Measurements from ENCODE around the gene GALT.

DNA sequence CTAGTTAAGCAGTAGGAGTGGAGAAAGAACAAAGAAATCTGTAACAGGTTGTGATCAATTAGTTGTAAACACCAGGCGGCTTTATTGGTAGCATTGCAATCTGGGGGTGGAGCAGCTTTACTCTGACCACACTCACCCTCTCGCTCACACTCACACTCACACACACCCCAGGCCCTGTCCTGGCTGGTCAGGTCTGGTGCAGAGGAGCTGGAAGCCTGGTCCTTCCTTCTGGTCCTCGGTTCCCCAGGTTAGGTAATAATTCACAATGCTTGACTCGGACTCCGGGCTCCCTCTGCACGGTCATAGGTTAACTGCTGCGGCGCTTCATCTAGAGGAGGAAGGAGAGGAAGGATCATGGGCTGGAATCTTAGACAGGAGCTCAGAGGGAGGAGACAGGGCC, 43.0 kb downstream of the GALT start:
- TF ChIP-seq CTCF (IDR thresholded peaks at IDR 0.05) = no peak
- TF ChIP-seq POLR2A (IDR thresholded peaks at IDR 0.05) = no peak
